GM19463 (cell line): Measurements from ENCODE around the gene WASHC3.

Experiments
- ATAC-seq: cut with Tn5 transposase; IDR thresholded peaks from one replicate; pipeline ENCODE4 v1.9.1; 2021; ENCODE audit warnings: mild to moderate bottlenecking, moderate library complexity; ENCODE audit not compliant: unreplicated experiment

Gene WASHC3

GRCh38 chr12:101982307-101982706, 79.5 kb downstream of the WASHC3 start:
- no peak for ATAC-seq

- no peak for ATAC-seq
These were observed 79.9 kb downstream of the WASHC3 start for GRCh38 chr12:101981868-101982267.

DNA sequence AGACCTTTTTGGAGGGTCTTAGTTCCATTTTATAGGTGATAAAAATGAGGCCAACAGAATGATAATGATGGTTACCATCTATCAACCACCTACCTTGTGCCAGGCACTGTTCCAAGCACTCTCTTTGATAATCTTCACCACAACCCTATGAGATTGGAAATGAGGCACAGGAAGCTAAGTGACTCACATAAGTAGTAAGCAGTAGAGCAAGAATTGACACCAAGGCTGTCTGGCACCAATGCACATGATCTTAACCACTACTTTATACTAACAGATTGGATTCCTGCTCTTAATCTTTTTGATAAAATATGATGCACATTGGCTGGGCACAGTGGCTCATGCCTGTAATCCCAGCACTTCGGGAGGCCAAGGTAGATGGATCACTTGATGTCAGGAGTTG, 93.0 kb downstream of the WASHC3 start:
- ATAC-seq = no peak

DNA sequence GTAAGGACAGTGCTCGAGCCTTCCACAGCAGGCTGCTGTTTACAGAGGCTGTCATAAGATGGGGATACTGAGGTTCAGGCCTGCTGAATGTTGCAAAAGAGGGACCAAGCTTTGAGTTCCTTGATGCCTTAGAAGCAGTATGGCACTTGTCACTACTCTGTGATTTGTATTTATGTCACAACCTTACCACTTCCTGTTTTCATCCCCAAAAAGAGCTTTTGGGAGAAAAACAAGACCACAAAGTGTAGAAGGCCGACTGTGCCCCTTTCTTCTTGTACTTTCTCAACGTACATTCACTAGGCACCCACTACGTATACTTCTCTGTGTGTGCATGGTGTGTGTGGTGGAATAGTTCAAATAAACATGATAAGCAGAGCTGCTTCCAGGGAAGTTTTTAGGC, 94.3 kb downstream of the WASHC3 start:
- no peak for ATAC-seq

- no peak for ATAC-seq
These were observed 95.3 kb downstream of the WASHC3 start for GRCh38 chr12:101966496-101966895.

DNA sequence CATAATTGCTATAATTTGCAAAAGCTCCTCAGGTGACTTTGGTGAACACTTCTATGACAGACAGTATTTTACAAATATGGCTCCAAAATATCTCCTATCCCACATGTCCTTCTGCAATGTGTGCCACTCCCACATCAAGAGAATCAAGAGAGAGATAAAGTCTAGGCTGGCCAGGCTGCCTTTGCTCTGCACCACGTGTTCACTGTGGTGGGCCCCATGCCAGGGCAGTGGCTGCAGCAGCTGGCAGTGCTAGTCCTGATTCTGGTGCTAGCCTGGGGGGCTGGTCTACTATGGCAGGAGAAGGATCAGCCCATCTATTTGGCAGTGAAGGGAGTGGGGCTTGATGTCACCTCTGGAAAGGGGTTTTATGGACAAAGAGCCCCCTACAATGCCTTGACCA, 98.1 kb downstream of the WASHC3 start:
- no peak for ATAC-seq
